Measurements from ENCODE around the gene NDUFV3.
"Not testable (repeated sequence)": the region's sequence is repeated elsewhere in the genome, so short reads cannot be mapped to it uniquely, and the experiment has no call there.

Gene NDUFV3

DNA sequence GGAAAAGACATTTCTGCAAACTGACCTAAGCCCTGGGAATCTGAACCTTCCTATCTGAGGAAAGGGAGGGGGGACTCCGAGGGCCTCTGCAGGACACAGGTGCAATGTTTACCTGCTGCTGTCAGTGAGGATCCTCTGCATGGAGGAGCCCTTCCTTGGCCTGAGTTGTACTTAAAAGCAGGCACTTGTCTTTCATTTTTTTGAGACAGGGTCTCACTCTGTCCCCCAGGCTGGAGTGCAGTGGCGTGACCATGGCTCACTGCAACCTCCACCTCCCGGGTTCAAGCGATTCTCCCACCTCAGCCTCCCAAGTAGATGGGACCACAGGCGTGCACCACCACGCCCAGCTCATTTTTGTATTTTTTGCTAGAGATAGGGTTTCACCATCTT lies 45.5 kb downstream of the NDUFV3 start:
- not testable (repeated sequence) for H3K9me3 ChIP-seq (ENCODE audit: control insufficient read depth, insufficient read depth, low read depth, low read length); H3K27ac ChIP-seq (ENCODE audit: extremely low read depth, low read depth, low read length); H3K4me3 ChIP-seq (ENCODE audit: low read depth, low read length); H3K4me1 ChIP-seq (ENCODE audit: control insufficient read depth, insufficient read depth, low read length); H3K36me3 ChIP-seq (ENCODE audit: control insufficient read depth in 2 of 2, insufficient read depth in 1 of 2, low read length in 2 of 2)
- CTCF ChIA-PET = interaction anchor here (1.2 kb wide), 1 partner anchor 10 kb away, joined by 4 read pairs; no protein-coding TSS in a partner anchor
- POLR2A ChIA-PET = interaction anchor here (0.9 kb wide), 1 partner anchor 54 kb away, joined by 3 read pairs; no protein-coding TSS in a partner anchor

DNA sequence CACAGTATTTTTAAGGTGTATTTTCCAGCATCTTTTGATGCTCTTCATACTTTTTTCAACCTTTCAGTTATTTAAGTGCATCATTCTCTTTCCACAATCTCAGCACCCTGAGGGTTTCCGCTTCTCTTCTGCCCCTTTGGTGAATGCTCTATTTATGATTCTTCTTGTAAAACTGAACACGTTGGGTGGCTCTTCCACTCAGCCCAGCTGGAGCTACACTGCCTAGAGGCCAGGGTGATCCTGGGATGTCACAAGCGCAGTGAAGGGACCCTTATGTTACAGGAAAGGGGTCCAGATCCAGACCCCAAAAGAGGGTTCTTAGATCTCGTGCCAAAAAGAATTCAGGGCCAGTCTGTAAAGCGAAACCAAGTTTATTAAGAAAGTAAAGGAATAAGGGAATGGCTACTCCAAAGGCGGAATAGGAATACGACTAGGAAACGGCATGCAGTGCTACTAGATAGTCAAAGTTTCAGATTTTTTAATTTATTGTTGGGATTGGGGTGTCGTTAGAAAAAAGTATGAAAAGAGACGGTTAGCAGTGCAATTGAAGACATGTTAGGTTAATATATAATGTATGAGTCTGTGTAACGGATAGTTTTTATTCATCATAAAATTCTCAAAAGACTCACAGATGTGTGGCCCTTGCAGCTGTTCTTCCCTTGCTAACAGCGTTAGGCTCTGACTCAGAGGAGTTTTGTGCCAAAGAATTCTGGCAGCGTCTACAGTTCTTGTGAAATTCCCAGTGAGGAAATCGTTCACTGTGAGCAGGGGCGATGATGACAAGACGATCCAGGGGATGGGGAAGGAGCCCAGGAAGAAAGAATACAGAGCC lies 46.7 kb downstream of the NDUFV3 start:
- POLR2A ChIA-PET = no interaction called here

DNA sequence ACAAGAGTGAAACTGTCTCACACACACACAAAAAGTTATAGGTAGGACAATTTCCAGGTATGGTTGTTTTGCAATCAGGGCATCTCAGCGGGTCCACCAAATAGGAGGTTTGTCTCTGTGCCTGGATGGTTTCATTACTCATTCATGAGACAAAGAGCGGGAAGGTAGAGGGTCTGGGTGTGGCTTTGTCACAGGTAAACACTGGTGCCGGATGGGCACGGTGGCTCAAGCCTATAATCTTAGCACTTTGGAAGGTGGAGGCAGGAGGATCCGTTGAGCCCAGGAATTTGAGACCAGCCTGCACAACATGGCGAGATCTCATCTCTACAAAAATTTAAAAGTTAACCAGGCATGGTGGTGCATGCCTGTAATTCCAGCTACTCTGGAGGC lies 48.6 kb downstream of the NDUFV3 start:
- Histone ChIP-seq H3K4me3 (ENCODE audit: low read depth, low read length) (no peak overlapping the region), H3K27ac (ENCODE audit: extremely low read depth, low read depth, low read length) (no peak overlapping the region), H3K4me1 (ENCODE audit: control insufficient read depth, insufficient read depth, low read length) (no peaks in the 10 kb centered on the region), H3K9me3 (ENCODE audit: control insufficient read depth, insufficient read depth, low read depth, low read length) (no peaks in the 10 kb centered on the region), H3K36me3 (ENCODE audit: control insufficient read depth in 2 of 2, insufficient read depth in 1 of 2, low read length in 2 of 2) (no peaks in the 10 kb centered on the region)
- CTCF ChIA-PET = no interaction called here
- POLR2A ChIA-PET = no interaction called here
- TF ChIP-seq GLIS2 (tag by site-specific recombination; IDR thresholded peaks at IDR 0.05) (no peak), HOXC10 (CRISPR knock-in tag; IDR thresholded peaks at IDR 0.05) (no peak), RBAK (tag by site-specific recombination; IDR thresholded peaks at IDR 0.05) (no peak), KLF8 (tag by site-specific recombination; IDR thresholded peaks at IDR 0.05) (no peak), ZBTB1 (tag by site-specific recombination; IDR thresholded peaks at IDR 0.05) (no peak), OVOL3 (tag by site-specific recombination; IDR thresholded peaks at IDR 0.05) (no peak), KLF7 (tag by site-specific recombination; IDR thresholded peaks at IDR 0.05; ENCODE audit: borderline replicate concordance) (no peak)
- TF ChIP-seq, protein P1, sequence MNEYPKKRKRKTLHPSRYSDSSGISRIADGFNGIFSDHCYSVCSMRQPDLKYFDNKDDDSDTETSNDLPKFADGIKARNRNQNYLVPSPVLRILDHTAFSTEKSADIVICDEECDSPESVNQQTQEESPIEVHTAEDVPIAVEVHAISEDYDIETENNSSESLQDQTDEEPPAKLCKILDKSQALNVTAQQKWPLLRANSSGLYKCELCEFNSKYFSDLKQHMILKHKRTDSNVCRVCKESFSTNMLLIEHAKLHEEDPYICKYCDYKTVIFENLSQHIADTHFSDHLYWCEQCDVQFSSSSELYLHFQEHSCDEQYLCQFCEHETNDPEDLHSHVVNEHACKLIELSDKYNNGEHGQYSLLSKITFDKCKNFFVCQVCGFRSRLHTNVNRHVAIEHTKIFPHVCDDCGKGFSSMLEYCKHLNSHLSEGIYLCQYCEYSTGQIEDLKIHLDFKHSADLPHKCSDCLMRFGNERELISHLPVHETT (tag by site-specific recombination; IDR thresholded peaks at IDR 0.05) = no peak
- TF ChIP-seq, protein P2, sequence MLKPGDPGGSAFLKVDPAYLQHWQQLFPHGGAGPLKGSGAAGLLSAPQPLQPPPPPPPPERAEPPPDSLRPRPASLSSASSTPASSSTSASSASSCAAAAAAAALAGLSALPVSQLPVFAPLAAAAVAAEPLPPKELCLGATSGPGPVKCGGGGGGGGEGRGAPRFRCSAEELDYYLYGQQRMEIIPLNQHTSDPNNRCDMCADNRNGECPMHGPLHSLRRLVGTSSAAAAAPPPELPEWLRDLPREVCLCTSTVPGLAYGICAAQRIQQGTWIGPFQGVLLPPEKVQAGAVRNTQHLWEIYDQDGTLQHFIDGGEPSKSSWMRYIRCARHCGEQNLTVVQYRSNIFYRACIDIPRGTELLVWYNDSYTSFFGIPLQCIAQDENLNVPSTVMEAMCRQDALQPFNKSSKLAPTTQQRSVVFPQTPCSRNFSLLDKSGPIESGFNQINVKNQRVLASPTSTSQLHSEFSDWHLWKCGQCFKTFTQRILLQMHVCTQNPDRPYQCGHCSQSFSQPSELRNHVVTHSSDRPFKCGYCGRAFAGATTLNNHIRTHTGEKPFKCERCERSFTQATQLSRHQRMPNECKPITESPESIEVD (tag by site-specific recombination; IDR thresholded peaks at IDR 0.05) = no peak
- TF ChIP-seq, protein P3, sequence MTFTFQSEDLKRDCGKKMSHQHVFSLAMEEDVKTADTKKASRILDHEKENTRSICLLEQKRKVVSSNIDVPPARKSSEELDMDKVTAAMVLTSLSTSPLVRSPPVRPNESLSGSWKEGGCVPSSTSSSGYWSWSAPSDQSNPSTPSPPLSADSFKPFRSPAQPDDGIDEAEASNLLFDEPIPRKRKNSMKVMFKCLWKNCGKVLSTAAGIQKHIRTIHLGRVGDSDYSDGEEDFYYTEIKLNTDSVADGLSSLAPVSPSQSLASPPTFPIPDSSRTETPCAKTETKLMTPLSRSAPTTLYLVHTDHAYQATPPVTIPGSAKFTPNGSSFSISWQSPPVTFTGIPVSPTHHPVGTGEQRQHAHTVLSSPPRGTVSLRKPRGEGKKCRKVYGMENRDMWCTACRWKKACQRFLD (tag by site-specific recombination; IDR thresholded peaks at IDR 0.05) = no peak
- TF ChIP-seq, protein P4, sequence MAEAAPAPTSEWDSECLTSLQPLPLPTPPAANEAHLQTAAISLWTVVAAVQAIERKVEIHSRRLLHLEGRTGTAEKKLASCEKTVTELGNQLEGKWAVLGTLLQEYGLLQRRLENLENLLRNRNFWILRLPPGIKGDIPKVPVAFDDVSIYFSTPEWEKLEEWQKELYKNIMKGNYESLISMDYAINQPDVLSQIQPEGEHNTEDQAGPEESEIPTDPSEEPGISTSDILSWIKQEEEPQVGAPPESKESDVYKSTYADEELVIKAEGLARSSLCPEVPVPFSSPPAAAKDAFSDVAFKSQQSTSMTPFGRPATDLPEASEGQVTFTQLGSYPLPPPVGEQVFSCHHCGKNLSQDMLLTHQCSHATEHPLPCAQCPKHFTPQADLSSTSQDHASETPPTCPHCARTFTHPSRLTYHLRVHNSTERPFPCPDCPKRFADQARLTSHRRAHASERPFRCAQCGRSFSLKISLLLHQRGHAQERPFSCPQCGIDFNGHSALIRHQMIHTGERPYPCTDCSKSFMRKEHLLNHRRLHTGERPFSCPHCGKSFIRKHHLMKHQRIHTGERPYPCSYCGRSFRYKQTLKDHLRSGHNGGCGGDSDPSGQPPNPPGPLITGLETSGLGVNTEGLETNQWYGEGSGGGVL (tag by site-specific recombination; IDR thresholded peaks at IDR 0.05) = no peak
- TF ChIP-seq, protein P5, sequence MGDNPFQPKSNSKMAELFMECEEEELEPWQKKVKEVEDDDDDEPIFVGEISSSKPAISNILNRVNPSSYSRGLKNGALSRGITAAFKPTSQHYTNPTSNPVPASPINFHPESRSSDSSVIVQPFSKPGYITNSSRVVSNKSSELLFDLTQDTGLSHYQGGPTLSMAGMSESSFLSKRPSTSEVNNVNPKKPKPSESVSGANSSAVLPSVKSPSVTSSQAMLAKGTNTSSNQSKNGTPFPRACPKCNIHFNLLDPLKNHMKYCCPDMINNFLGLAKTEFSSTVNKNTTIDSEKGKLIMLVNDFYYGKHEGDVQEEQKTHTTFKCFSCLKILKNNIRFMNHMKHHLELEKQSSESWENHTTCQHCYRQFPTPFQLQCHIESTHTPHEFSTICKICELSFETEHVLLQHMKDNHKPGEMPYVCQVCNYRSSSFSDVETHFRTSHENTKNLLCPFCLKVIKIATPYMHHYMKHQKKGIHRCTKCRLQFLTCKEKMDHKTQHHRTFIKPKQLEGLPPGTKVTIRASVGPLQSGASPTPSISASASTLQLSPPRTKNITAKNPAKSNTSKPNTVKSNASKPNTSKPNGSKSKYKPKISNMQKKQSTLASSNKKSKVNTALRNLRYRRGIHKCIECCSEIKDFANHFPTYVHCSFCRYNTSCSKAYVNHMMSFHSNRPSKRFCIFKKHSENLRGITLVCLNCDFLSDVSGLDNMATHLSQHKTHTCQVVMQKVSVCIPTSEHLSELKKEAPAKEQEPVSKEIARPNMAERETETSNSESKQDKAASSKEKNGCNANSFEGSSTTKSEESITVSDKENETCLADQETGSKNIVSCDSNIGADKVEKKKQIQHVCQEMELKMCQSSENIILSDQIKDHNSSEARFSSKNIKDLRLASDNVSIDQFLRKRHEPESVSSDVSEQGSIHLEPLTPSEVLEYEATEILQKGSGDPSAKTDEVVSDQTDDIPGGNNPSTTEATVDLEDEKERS (tag by site-specific recombination; IDR thresholded peaks at IDR 0.05) = no peak

More for the DNA sequence above, 46.7 kb downstream of the NDUFV3 start:
- Histone ChIP-seq H3K27ac (ENCODE audit: extremely low read depth, low read depth, low read length) (no peak overlapping the region), H3K4me3 (ENCODE audit: low read depth, low read length) (no peak overlapping the region), H3K4me1 (ENCODE audit: control insufficient read depth, insufficient read depth, low read length) (no peaks in the 10 kb centered on the region), H3K9me3 (ENCODE audit: control insufficient read depth, insufficient read depth, low read depth, low read length) (no peaks in the 10 kb centered on the region), H3K36me3 (ENCODE audit: control insufficient read depth in 2 of 2, insufficient read depth in 1 of 2, low read length in 2 of 2) (no peaks in the 10 kb centered on the region)
- CTCF ChIA-PET = interaction anchor here (0.6 to 1.2 kb wide), 2 partner anchors 11 to 42 kb away, joined by 3 to 4 read pairs; no protein-coding TSS in a partner anchor
- peak; percentile 58; the same call in 1 of the 2 replicates for TF ChIP-seq ZBTB20 (tag by site-specific recombination; IDR thresholded peaks at IDR 0.05)
- TF ChIP-seq ZNF830 (tag by site-specific recombination; IDR thresholded peaks at IDR 0.05; ENCODE audit: low read depth) = no peak
